GM18868 (cell line): Measurements from ENCODE around the gene LAMC1.
"Not testable (repeated sequence)": the region's sequence is repeated elsewhere in the genome, so short reads cannot be mapped to it uniquely, and the experiment has no call there.

Source experiments
- ATAC-seq: cut with Tn5 transposase; IDR thresholded peaks from one replicate; pipeline ENCODE4 v1.9.1; 2021; ENCODE audit warnings: mild to moderate bottlenecking, moderate library complexity; ENCODE audit not compliant: unreplicated experiment

The LAMC1 gene

DNA sequence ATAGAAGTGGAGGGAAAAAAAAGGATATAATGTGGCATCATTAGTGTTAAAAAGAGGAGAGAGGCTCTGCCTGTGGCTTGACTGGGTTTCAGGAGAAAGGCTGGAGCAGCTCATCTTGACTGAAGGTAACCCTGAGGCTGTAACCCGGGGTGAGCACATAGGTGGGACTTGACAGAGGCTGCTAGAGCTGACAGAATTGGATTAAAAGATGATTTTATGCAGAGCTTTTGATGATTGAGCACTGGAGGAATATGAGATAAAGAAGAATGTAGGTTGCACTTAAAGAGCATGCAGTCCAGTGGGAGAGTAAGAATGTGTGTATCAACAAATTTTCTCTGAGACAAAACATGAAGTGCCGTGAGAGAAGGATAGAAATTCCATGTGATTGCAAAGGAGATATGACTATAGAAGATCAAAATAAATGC lies 17.3 kb downstream of the LAMC1 start:
- ATAC-seq, result no peak

DNA sequence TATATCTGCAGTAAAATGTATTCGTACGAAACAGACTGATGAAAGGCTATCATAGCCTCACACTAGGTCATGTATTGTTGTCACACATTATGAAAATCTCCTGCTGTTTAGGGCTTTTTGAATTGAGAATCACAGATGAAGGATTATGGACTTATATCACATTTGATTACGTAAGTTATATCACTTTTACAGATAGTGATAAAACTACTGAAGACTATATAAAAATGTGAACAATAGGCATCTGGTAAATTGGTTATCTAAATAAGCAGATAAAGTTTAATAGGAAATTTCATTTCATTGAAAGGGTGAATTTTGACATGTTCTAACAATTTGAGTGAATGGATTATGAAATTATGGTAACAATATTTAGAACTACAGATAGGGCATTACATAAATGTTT lies 20.0 kb downstream of the LAMC1 start:
- ATAC-seq, result no peak

DNA sequence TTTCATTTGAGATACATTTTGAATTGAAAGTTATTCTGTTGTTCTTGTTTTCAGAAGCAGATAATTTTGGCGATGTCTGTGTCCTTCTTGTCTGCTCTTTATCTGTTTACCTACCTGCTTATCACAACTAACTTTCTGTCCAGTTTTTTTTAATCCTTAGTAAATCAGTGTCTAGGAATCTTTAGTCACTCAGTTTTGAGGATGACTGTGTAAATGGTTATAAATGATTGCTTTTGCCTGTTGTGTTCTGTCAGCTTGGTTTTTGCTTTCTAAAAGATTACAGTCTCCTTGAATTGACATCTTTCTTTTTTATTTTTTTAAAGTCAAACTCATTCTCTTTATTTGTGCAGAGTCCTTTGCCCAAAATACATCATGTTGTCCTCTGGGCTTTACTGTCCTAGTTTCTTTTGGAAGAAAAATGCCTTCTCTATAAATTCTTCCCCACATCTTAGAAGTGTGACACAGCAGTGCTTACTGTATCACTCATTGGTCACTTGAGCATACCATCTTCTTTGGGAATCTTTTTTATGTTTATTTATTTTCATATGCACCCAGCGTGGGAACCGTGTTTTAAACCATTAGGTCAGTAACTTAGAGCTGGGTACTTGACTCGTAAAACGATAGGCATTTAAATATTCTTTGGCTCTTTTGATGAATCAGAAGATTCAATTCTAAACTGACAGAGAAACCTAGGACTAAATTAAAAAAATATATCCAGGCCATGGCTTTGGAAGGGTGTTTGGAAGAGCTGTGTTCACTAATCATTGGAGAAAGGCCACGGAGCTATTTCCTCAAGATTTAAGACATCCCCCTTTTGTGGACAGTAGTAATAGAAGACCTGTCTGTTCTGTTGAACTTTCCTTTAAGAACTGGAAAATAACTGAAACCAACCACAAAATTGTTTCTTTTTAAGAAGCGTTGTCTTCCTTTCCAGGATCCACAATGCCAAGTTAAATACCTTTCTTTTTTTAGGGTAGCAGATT lies 20.9 kb downstream of the LAMC1 start:
- no peak for ATAC-seq

DNA sequence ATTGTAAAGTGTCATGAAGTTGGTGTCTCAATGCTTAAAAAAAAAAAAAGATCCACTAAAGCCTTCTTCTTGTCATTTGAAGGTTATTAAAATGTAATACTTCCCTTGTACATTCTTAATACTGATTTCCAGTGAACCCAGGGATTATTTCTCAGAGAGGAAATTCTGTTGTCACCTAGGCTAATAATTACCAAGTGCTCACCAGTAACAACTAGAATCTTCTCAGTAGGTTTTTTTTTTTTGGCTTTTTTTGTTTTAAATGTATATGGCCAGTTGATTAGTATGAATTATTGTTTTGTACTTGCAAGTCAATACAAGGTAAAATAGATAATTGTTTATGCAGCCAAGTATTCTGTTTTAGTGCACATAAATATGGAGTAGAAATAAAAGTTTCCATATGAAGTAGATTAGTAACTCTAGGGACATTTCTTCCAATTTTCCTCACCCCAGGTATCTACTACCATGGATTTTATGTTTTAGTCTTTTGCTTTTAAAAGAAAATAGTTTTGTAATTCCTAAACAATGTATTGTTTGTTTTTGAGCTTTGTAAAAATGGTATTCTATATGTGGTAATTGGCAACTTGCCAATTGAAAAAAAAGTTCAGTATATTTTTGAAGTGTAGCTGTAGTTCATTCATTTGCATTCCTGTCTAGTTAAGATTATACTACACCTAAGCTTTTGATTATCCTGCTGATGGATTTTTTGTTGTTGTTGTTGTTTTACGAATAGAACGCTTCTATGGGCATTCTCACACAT lies 21.9 kb downstream of the LAMC1 start:
- ATAC-seq, result no peak

DNA sequence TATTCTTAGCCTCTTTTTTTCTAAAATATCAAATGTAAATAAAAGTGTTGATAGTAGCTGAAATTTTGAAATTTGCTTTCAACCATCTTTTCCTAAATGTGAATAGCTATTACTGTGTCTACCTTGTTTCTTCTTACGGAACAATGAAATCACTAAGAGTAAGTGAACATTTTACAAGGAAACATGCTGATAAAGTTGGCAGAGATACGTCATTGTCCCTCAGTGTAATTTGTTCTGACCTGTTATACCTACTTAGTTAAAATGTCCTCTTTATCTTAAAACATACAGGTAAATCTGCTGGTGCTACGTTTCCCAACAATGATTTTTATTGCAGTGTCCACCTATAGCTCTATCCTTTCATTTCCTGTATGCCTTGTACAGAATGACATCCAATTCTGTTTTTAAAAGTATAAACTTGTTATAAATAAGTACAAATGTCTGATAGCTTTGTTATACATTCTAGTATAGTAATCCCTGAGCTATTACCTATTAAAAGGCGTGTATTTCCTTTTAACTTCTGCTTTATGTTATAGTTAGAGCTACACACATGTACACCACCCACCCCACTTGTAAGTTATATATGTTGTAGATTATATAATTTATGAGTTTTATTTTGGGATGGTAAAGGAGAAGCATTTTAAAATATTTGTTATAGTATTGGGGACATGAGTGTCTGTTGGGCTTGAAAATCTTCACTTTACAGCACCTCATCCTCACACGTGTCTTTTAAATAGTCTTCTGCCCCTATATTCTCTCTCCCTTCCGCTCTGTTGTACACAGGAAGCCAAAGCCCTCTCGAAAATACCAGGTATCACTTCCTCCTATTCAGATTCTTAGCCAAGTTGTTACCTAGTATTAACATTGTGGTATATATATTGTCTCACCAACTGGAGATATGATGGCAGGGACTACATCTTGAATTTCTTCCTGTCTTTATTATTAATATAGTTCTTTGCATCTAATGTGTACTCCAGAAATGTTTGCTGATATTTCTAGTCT lies 25.2 kb downstream of the LAMC1 start:
- ATAC-seq, result peak; percentile 99

DNA sequence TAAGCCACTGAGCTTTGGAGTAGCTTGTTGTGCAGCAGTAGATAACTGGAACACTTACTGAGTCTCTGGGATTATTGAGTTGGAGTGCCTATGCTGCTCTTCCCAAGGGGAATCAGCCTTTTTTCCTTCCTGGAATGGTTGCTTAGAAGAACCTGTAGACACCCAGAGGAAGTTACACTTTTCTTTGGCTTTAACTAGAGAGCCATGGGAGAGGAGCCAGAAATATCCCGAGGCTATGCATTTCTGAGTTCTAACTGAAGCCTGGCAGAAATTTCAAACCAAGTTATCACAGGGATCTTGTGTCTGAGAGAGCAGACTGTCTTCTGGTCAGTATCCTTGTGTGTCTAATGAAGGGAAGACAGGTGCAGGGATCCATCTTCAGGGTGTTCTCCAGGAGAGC lies 28.3 kb downstream of the LAMC1 start:
- no peak for ATAC-seq

DNA sequence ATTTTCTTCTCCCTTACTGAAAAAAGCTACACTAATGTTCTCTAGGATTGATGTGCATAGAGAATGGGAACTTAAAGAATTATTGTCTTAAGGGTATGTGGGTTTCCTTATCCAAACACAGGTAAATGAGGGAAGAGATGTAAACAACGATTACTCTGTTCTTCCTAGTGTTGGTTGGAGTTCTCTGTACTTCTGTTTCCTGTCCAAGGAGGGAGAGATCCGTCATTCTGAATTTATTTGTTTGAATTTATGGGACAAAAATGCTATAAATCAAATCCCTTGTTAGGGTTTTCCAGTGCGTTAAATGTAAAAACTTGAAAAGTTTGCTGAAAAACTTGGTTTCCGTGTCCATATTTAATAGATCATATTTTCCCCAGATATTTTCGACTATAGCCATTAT lies 29.6 kb downstream of the LAMC1 start:
- no peak for ATAC-seq

DNA sequence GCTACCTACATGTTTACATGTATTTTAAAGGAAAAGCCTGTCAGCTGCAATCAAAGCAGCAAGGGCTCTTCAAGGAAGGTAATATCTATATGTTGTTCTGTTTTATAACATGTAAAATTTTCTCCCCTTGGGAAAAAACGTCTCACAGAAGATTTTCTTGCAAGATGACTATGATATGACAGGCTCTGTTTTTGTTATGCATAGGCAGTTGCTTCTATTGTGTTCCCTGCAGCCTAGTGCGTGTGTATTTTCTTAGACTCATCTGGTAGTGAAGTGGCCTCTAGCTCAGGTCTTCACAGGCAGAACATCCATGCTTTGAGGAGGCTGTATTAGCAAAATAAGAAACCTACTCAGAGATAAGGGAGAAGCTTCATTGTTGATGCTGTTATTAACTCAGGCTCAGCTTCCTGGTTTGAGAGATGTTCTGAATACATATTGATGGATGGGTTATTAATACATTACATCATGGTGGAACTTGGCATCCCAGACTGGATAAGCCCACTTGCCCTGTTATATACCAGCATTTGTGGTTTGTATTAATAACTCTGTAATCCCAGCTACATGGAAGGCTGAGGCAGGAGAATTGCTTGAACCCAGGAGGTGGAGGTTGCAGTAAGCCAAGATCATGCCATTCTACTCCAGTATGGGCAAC lies 35.8 kb downstream of the LAMC1 start:
- no peak for ATAC-seq

DNA sequence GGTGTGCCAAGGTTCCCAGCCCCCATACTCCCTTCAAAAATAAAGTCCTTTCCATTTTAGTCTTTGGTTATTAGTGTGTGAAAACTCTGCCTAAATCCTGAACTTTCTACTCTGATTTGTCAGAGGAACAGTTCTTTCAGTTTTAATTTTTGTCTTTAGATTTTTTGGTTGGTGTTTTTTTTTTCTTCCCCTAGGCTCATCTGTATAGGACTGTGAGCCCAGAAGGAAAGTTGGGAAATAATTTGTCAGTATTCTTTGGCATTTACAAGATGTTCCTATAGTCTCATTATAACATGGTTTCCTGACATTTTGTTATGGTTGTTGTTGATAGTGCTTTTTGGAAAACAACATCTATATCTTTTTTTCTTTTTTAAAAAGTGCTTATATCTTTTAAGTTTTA lies 38.0 kb downstream of the LAMC1 start:
- ATAC-seq, result no peak

DNA sequence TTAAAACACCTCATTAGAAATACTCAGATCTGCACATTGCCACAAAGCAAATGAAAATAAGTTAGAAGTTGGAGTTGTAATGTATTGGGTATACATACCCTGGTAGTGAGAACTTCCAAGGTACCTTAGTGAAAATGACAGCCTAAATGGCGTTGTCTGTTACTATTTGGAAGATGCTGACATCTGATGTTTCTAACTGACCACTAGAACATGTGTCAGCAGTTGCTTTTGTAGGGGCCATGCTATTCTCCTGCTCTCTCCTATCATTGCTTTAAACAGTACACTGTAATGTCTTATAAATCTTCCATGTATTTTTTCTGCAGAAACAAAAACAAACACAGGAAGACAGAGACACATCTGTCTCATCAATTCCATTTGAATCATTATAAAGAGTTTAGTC lies 40.1 kb downstream of the LAMC1 start:
- ATAC-seq, result no peak

DNA sequence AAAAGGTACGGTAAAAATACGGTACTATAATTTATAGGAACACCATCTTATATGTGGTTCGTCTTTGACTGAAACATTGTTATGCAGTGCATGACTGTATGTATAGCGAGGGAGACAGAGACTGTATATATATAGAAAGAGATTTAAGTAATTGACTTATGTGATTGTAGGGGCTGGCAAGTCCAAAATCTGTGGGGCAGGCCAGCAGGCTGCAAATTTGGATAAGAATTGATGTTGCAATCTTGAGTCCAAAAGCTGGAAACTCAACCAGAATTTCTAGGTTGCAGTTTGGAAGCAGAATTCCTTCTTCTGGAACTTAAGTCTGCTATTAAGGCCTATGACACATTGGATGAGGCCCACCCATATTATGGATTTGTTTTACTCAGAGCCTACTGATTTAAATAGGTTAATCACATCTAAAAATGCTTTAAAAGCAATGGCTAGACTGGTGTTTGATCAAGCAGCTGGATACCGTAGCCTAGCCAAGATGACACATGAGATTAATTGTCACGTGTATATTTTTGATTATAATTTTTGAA lies 42.0 kb downstream of the LAMC1 start:
- no peak for ATAC-seq

DNA sequence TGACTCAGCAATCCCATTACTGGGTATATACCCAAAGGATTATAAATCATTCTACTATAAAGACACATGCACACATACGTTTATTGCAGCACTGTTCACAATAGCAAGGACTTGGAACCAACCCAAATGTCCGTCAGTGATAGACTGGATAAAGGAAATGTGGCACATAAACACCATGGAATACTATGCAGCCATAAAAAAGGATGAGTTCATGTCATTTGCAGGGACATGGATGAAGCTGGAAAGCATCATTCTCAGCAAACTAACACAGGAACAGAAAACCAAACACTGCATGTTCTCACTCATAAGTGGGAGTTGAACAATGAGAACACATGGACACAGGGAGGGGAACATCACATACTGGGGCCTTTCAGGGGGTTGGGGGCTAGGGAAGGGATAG lies 43.2 kb downstream of the LAMC1 start:
- not testable (repeated sequence) for ATAC-seq

DNA sequence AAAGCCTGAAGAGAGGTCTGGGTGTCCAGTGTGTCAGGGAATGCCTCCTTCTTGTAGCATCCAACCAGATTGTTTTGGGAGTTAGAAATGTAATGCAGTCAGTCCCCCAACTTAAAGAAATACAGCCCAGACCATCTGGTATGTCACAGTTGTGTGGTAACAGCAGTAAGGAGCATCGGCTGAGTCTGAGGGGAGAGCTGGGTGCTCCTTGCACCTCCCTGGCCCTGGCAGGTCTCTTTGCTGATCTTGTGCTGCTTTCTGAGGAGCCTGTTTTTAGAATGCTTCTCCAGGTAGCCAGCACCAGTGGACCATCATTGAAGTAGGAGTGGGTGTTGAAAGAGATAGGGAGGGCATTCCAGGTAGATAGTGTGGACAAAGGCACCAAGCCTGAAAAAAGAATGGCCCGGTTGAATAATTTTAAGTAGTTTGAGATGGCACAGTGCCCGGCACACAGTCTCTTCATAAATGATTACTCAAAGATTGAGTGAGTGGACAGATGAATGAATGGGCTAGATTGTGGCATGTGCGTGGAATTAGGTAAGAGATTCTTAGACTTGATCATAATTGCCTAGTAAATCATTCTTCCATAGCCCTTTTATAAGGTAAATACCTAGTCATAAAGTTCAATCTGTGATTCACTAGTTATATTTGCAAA lies 46.5 kb downstream of the LAMC1 start:
- no peak for ATAC-seq

DNA sequence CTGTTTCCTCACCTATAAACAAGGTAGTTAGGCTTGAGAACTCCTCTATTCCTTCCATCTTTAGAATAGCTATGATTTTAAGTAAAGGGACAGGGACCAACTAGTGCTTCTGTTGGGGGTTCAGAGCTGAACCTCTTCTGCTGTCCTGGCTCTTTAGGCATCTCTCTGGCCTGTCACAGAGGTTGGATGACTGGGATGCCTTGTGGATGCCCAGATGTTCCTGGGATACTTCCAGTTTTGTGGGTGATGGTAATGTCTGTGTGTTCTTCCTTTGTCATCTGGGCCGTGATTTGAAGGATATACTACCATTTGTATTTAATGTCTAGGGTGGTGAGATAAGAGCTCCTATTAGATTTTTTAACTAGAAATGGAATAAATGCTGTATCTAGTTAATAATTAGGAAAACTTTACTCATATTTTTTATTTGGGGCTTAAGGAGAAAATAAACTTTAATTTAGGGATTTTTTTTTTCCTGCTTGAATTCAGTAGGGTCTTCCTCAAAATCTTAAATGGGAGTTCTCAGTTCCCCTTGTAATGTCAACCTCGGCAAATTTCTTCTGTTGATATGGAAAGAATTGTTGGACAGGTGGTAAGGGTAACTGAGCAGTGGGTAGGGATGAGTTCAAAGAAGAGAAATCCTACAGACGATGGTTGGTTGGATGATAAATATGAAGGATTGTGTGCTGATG lies 47.2 kb downstream of the LAMC1 start:
- ATAC-seq, result no peak

DNA sequence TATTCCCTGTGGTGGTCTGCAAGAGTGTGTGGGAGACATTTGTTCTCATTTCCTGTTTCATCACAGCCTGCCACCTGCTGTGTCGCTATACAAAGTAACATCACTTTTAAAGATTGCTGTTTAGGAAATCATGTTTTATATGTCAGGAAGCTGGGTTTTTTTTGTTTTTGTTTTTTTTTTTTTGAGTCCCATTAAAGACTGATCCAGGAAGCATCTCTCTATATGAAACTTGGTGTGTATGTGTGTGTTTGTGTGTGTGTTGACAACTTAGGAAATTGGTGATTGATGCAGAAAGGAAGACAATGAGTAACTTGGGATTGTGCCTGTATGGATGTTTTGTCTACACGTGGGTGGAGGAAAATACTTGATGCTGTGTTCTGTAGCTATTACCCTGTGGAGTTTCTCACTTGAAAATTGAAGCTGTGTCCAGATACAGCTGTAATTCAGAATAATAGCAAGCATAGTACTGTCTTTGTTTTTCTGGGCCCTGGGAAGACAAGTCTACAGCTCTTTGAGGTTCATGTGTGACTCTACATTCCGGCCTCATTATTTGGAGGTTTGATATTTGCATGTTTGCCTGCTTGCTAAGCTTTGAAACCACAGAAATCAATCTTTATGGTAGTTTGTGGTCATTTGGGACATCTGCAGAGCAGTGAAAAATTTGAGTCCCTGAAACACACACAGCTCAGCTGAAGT lies 47.9 kb downstream of the LAMC1 start:
- peak; percentile 84 for ATAC-seq

DNA sequence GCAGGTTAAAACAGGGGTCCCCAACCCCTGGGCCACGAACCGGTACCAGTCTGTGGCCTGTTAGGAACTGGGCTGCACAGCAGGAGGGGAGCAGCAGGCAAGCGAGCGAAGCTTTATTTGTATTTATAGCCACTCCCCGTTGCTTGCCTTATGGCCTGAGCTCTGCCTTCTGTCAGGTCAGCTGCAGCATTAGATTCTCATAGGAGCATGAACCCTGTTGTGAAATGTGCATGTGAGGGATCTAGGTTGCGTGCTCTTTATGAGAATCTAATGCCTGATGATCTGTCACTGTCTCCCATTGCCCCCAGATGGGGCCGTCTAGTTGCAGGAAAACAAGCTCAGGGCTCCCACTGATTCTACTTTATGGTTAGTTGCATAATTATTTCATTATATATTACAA lies 49.4 kb downstream of the LAMC1 start:
- ATAC-seq, result not testable (repeated sequence)

DNA sequence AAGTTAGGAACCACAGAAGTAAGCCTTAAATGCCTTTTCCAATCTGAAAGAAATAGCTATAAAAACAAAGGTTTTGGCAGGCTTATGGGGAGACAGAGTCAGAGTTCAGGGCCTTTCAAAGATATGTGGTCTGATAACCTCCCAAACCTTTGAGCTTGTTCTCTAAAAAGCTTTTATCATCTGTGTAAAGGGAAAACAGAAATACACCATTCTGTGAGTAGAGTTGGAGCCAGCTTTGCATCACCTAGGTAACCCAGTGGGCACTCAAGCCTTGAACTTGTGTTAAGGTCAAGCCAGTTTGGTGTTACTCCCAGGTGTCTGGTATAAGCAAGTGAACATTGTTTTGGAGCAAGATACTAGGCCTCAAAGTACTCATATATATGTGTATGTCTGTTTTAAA lies 50.1 kb downstream of the LAMC1 start:
- ATAC-seq, result no peak

DNA sequence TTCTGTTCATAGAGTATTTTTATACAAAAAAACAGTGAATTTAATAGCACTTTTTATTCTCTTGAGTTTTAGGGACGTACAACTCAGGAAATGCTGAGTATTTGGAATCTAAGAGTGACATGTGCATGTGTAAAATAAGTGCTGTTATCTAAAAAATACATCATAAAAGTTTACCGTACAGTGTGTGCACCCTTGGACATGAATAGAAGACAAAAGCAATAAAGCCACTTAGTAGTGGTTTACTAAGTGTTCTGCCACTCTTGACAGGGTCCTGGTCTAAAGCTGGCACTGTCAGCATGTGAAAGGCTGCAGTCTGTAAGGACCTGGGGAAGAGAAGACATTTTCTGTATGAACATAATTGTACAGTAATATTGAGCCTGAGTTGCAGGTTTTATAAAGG lies 51.0 kb downstream of the LAMC1 start:
- ATAC-seq, result no peak
